ENCODE results near the gene FEZ2.

Gene FEZ2

DNA sequence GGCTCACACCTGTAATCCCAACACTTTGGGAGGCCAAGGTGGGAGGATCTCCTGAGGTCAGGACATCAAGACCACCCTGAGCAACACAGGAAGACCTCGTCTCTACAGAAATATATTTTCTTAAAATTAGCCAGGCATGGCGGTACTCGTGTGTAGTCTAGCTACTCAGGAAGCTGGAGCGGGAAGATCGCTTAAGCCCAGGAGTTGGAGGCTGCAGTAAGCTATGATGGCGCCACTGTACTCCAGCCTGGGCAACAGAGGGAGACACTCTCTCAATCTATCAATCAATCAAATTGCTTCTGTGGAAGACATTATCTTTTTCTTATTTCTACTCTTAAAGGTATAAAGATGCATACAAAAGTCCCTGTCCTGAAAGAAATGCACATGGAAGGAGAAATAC lies 11.3 kb downstream of the FEZ2 start:
- DNase-seq: no peak

DNA sequence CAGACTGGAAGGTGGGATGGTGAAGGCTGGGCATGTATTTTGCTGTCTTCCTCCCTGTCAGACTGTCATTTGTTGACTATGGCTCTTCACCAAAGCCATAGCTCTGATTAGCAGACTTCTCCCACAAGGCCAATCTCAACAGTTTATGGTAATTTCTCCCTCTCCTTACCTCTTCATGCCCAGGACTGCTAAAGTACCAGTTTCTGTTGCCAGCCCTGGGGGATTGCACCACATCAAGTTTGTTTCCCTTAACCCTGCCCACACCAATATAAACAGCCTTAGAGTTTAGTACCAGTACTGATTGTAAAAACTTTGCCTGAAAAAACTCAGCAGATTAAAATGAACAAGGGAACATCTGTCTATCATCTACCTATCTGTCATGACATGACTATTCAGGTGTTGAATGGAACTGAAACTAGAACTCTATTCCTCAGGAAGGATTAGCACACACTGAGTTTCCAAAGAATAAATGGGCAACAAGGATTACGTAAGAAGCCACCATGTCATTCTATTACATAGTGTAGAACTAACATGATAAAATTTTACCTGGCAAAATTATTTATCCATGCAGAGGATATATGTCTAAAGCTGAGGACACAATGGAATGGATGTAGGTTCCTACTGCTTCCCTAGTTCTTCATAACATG lies 13.7 kb downstream of the FEZ2 start:
- no peak for DNase-seq

DNA sequence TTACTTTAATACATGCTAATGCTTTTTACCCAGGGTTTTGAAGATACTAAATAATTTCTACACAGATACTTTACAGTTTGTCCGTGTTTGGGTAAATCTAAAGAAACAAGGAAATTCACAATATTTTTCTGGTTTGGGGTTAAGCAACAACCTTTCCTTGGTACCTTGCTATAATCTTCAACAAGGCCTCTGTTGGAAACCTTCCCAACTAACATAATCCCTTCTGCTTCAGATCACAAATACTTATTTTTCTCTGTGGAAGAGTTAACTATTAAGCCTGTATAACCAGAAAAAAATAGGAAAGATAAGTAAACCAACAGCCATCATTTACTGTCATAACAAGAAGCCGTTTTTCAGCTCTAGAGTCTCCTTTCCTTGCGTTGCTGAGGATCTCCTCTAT lies 15.0 kb downstream of the FEZ2 start:
- DNase-seq: no peak

DNA sequence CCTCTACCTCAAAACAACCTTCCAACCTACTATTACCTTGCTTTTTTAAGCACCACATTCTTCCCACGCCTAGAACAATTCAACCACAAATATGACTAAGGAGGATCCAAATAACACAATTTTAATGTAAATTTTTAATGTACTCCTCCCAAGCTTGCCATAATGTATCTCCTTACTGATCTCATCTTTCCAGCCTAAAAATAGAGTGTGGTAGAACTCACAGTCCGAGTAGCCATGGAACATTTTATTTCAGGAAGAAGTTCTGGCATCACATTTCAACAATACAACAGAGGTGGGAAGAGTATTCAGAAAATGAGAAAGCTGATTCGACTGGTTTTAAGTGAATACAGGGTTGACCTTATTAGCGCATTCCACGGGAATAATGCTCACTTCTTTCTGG lies 15.4 kb downstream of the FEZ2 start:
- no peak for DNase-seq

DNA sequence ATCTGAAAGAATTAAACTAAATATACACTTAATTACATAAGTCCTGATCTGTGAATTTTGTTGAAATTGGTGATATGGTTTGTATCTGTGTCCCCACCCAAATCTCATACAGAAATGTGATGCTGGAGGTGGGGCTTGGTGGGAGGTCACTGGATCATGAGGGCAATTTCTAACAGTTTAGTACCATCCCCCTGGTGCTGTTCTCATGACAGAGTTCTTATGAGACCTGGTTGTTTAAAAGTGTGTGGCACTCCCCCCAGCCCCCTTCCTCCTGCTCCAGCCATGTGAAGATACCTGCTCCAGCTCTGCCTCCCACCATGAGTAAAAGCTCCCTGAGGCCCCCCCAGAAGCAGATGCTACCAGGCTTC lies 18.7 kb downstream of the FEZ2 start:
- DNase-seq: no peak

DNA sequence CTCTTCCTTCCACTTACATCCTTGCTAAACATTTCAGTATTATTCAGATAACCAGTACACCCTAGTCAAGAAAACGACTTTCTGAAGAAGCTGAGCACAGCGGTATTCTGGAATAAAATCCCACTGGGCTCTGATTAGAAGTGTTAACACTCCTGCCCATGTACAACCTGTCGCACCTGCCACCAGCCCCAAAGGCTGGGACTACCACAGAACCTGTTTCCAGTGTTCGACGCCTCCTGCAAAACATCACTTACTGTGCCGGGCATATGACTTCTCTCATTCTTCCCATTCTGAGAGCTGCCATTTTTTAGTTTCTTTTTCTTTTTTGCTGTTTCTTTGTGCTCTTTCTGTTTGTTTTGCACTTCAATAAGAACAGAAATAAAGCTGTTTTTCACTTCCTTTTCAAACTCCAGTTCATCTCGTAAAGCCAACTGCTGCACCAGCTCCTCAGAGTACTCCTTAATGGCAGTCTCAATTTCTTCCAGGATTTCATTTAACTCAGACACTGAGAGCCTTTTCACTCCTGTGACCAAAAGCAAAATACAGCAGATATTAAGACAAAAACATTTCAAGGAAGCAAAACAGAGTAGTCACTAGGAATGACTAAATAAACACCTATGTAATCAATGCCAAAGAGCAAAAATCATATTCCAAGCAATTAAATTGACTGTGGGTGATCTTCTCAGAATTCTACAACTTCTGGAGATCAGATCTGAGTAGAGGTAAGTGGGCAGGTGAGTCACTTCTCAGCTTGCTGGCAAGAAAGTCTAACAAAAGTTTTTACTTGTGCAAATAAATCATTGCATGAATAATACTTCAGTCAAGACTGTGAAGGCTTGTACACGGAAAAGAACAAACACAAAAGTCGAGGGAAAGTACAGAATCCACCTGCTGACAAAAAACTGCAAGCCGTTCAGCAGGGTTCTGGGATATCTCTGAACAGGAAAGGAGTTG lies 19.3 kb downstream of the FEZ2 start:
- no peak for DNase-seq

DNA sequence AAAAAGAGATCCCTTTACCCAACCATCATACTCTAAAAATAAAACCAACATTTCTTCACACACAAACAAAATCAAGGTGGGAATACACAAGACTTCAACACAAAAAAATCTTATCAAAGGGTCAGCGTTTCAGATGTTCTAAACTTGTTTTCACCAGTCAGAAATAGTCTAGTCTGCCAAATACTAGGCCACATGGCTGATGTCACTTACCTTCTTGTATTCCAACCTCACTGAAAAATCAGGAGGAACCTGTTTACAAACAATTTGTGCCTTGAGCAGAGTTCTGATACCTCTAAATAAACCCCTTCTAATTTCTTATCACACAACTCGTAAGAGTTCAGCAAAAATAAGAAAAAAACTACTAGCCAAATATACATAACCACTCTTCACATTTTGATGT lies 20.1 kb downstream of the FEZ2 start:
- no peak for DNase-seq

DNA sequence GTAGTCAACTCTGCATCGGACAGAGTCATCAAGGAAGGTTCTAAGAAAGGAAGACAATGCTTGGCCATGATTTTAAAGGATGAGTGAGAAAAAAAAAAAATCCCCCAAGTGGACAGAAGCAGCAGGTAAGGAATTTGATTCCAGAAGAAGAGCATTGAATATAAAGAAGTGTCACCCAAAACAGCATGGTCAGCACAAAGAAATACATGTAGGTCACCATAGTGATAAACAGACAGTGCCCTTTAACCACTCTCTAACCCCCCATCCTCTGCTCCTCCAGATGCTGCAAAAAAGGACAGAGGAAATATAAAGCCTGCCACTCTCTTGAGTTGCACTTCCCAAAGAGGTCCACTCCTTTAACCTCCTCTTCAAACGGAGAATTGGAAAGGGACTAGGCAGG lies 23.4 kb downstream of the FEZ2 start:
- no peak for DNase-seq

DNA sequence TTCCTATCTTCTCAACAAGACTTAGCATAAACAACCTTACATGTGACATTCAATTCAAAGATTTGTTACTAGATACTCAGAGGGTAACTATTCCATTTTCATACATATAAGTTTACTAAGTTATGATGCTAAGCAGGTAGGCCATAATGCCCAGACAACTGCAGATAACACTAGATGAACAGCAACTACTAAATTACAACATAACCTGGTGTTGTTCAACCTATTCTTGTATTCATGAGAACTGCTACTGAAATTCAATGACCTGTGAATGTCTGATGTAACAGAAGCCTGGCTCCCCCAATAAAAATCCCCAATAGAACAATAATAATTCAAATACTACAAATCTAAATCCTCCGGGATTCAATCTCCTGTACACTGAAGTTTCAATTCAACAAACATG lies 24.8 kb downstream of the FEZ2 start:
- no peak for DNase-seq

DNA sequence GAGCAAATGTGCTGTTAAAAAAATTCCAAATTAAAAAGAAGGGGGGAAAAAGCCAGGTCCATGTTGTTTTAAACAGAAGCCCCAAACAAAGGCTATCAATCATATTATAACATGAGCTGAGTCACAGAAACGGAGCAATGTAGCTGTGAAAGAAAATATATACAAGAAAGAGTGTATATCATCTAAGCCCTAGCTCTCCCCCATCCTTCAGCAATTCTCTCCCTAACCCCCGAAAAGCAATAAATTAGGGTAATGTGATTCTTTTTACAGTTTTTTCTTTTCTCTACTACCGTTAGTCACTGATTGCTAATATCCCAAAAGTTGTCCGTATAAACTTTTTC lies 25.3 kb downstream of the FEZ2 start:
- no peak for DNase-seq

DNA sequence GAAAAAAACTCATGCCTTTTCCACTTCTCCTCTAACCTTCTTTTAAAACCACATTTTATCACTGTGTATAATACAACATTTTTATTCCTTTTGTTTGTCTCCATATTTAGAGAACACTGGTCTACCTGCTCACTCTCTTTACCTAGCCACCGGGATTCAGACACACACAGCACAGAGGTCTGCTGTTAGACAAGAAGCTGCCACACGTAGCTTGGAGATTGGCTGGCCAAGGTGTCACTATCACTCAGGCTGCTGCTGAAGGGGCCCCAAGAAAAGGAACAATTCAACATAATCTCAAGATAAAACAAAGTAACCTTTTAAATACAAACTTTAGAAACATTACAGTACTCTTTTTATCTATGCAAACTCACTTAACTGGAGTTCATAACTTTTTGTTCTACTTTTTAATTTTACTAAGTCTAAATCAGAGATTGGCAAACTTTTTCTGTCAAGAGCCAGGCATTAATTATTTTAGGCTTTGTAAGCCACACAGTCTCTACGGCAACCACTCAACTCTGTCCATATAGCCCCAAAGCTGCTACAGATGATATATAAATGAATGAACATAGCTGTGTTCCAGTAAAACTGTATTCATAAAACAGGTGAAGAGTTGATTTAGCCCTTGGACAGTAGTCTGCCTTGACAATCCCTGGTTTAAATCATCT lies 25.8 kb downstream of the FEZ2 start:
- DNase-seq: no peak

DNA sequence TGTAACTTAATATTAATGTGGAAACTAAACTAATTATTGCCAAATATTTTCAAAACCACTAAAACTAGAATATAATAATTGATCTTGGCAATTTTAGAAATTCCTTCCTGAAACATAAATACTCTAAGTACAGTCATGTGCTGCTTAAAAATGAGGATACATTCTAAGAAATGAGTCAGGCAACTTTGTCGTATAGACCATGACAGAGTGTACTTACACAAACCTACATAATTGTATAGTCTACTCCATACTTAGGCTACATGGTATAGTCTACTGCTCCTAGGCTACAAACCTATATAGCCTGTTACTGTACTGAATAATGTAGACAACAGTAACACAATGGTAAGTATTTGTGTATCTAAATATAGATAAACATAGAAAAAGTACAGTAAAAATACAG lies 27.6 kb downstream of the FEZ2 start:
- no peak for DNase-seq

DNA sequence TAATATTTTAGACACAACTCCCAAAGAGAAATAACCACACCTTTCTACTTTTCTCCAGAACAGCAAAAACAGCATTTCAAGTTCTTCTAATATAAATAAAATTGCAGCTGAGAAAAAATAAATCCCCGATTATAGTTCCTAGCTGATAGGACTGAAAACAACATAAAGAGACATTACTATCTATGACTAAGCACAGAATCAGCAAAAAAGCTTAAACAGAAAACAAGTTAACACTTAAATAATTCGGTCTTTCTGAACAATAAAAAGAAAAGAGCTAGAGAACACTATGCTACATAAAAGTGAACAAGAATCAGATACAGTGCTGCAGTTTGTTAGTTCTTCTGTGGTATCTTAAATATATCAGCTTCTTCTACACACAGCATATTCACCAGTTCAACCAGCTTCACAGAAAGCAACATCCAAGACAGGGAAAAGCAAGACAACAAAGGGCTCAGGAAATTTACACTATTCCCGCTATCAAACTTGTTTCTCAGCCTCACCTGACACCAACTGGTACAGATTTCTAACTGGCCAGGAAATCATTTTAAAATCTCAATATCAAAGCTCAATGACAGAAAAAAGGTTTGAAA lies 28.6 kb downstream of the FEZ2 start:
- no peak for DNase-seq

DNA sequence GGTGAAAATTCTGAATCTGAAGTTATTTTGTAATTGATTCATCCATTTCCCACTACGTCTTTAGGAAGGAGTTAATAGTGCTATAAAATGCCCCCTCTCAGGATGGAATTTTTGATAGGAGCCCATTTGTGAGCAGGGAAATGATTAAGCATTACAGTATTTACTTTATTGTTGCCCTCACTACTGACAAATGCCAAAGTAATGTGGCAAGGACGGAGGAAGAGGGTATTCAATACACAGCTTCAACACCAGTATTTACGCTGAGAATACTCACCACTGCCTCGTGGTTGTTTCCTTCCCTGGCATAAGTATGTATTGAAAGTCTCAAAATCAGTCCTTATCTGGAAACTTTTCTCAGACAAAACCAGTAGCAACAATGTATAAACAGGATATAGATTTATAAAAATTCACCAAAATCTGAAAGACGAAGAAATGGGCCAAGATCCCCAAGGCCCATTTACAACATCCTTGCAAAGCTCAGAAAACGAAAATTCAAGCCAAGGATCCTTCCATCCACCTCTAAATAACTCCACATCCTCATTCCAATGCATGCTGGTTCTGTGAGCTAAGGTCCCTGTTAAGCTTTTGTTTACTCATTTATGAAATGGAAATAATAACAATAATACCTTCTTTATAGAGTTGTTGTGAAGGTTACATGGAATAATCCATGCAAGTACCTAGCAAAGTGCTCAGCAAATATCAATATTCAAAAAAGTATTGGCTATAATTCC lies 29.3 kb downstream of the FEZ2 start:
- no peak for DNase-seq

DNA sequence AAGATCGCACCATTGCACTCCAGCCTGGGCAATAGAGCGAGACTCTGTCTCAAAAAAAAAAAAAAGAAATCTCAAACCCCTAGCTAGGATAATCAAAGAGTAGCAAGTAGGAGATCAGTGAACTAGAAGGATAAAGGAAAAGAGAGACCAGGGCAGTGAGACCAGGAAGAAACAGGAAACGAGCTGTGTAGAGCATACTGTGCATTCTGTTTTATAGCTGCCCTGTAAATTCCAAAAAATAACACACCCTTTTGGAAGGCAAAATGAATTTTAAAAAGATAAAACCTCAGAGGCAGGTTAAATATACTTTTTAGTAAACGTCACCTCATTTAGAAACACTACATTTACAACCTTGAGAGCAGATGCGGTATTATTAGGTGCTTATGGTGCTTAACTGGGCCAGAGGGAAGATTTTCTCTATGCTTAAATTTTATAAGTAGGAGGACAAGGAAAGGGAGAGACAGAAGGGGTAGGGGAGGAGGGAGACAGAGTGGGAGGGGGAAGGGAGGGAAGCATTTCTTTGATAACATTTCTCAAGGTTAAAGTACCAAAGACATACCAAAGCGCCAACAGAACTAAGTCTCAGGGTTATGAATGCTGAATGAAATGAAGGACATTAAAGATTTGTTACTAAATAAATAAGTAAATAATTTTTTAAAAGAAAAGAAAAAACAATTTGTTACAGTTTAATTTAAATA lies 30.1 kb downstream of the FEZ2 start:
- DNase-seq: no peak

DNA sequence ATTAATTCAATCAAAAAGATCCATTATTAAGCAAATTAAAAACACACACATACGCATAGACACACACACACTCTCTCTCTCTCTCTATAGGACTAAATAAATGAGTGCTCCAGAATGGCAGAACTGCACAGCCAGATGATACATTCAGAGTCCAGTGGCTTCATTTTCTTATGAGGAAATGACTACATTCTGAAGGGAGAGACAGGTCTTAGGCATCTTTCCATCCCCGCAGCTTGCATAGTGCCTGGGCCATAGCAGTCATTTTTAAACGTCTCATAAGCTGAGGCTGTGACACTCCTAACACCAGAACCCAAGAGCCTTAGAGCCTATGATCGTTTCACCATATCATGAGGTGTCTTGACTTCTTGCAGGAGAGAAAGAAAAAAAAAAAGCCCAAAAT lies 31.1 kb downstream of the FEZ2 start:
- DNase-seq: no peak

DNA sequence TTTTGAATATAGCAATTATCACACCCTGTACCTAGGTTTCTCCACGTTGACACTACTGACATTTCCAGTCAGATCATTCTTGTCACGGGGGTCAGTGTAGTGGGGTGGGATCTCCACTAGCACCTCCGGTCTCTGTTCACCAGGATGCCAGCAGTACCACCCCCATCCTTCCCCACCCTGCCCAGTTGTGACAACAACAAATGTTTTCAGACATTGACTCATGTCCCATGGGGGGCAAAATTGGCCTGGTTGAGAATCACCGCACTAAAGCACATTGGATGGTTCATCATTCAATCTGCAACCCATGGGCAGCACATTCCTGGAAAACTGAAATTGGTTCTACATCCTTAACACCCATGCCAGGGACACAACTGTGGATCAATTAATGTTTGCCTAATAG lies 32.3 kb downstream of the FEZ2 start:
- DNase-seq: no peak

DNA sequence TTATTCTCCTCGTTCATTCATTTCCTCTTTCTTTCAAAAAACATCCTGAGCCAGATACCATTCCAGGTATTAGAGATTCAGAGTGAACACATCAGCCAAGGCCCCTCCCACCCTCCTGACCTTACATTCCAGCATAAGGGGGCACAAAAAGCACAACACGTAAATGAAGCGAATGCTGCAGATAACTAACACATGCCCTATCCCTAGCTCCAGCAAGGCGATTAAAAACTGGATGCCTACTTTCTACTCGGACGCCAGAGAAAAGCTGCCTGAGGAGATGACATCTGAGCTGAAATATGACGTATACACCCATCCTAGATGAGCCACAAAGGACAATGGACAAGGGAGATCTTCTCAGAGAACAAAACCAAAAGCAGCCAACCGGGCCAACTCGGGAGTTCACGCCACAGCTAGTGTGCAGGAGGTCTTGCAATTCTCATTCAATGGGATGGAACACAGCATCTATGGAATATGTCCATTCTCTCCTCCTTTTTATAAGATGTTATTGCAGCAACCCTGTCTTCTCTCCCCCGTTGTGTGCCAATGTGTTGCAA lies 33.5 kb downstream of the FEZ2 start:
- DNase-seq: no peak

DNA sequence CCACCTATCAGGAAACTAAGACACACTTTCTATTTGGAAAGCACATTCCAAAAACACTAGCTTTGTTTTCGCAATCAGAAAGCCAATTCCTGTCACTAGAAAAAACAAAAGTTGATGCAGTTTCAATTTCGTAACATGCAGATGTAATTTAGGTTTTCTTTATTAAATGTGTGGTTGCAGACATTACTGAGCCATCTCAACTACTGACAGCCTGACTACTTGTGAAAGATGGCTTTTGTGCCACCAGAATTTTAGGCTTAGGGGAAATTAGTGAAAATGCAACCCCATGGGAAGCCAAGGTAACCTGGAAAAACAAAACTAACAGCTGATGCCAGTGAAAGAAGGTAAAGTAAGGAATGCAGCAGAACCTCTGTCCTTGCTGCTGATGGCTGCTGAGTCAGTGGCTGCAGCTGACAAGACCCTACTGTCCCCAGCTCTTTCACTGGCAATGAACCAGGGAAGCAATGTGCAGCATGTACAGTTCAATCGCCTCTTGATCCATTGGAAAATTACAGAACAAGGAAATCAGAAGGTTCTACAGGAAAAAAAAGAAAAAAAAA lies 34.9 kb downstream of the FEZ2 start:
- DNase-seq: peak; percentile 22

DNA sequence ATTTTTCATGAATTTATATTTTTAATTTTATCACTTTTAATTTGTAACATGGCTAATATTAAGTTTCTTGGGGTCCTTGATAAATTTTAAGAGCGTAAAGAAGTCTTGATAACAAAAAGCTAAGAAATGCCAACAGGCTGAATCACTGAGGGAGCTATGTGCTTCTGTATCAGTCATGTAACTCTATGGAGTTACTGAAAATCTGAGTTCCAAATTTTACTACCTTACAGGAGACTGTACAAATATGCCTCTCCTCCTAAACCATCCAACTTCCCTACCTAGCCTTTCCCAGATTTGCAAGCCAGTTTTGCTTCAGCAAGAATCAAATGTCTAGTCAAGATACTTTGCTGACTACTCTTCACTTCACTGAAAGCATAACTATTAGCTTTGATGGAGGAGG lies 35.7 kb downstream of the FEZ2 start:
- DNase-seq: no peak

DNA sequence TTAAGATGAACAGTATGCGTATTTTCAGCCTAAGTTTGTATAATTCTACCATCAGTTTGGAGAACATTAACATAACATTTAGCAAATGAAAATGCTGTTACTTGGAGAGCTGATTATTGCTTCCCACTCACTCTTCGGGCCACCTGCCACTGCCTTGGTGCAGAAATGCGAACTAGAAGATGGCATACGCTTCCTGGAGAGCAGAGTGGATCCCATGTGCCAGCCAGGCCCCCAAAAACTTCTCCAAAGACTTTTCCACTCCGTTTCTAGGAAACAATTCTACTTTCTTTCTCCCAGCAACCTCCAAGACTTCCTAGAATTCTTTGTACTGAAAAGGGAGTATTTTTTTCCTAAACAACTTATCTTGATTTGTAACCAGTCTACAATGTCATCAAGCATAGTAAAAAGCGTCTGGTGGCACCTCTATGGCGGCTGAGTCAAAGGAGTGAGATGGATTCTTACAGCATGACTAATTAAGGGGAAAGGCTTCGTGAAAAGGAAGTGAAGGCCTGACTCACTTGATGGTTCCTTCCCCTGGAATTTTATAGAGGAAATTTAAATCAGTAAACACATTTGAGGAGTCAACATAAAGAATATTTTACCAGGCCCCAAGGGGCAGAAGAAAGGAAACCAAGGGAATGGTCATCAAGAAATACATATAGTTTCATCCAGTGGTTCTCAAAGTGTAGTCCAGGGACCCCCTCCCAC lies 36.6 kb downstream of the FEZ2 start:
- no peak for DNase-seq
